GM12864 (cell line): Measurements from ENCODE around the gene GPR152.
"Not testable (repeated sequence)": the region's sequence is repeated elsewhere in the genome, so short reads cannot be mapped to it uniquely, and the experiment has no call there.

Source experiments
- DNase-seq: peaks from one replicate; pipeline ENCODE4 v3.0.0-alpha.2; 2011; ENCODE audit warnings: low read depth
- H3K4me3 ChIP-seq: 2 replicates; pipeline ENCODE4 v1.5.1; 2011; ENCODE audit warnings: mild to moderate bottlenecking, low read depth, low read length, control low read depth
- TF ChIP-seq, protein P1 (sequence below): IDR thresholded peaks from 2 replicates; pipeline ENCODE4 v1.5.1; 2011; ENCODE audit warnings: low read depth, mild to moderate bottlenecking, moderate library complexity, low read length, control low read depth, inconsistent platforms; ENCODE audit errors: missing control alignments

The GPR152 gene

DNA sequence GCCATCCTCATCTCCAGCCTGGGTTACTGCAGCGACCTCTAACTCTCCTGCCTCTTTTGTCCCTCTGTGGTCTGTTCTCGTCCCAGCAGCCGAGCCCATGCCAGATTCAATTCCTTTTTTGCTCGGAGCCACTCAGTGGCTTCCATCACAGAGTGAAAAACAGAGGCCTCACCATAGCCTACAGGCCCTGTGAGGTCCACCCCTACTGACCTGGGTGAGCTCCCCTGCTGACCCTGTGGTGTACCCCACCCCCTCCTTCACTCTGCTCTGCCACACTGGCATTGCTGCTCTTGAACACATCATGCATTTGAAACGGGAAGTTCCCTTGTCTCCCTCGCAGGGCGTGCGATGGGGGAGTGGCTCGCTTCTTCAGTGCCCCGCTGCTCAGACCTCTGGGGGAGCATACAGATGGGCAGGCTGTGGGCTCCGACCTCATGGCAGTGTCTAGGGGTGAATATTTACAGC is 32.4 kb upstream of the GPR152 start:
- peak overlapping the region; percentile 64 for H3K4me3 ChIP-seq
- TF ChIP-seq, protein P1, sequence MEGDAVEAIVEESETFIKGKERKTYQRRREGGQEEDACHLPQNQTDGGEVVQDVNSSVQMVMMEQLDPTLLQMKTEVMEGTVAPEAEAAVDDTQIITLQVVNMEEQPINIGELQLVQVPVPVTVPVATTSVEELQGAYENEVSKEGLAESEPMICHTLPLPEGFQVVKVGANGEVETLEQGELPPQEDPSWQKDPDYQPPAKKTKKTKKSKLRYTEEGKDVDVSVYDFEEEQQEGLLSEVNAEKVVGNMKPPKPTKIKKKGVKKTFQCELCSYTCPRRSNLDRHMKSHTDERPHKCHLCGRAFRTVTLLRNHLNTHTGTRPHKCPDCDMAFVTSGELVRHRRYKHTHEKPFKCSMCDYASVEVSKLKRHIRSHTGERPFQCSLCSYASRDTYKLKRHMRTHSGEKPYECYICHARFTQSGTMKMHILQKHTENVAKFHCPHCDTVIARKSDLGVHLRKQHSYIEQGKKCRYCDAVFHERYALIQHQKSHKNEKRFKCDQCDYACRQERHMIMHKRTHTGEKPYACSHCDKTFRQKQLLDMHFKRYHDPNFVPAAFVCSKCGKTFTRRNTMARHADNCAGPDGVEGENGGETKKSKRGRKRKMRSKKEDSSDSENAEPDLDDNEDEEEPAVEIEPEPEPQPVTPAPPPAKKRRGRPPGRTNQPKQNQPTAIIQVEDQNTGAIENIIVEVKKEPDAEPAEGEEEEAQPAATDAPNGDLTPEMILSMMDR: no peak
- no peak for DNase-seq

DNA sequence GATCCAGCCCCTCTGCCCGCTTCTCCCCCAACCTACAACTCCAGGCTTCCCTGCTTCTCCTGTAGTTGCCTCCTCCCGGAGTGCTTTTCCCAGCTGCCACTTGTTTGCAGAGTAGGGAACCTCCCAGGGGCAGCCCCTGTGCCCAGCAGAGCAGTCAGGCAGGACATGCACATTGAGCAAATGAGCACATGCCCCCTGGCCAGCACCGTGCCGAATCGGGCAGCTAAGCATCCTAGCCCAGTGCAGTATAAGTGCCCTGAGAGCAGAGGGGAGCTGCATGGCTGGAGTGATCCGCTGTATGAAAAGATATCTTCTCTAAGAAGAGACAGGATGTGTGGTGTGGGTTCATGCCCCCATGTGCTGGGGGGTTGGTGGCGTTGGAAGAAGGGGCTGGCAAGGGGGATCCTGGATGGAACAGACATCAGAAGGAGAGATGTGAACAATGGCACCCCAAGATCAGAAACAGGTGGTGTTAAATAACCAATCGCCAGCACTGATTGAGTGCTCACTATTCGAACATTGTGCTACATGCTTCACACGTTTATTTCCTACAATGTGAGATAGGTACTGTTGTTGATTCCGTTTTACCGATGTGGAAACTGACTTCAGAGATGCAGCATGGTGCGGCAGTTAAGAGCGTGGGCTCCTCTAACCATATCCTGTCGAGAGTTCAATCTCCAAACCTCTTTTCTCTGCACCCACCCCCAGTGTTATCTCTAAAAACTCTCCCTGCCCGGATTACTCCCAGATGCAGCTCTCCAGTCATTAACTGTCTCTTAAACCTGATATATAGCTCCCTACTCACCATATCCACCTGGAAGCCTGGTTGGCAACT is 31.5 kb upstream of the GPR152 start:
- DNase-seq: no peak
- TF ChIP-seq, protein P1: no peak
- peak overlapping the region; percentile 64 for H3K4me3 ChIP-seq

DNA sequence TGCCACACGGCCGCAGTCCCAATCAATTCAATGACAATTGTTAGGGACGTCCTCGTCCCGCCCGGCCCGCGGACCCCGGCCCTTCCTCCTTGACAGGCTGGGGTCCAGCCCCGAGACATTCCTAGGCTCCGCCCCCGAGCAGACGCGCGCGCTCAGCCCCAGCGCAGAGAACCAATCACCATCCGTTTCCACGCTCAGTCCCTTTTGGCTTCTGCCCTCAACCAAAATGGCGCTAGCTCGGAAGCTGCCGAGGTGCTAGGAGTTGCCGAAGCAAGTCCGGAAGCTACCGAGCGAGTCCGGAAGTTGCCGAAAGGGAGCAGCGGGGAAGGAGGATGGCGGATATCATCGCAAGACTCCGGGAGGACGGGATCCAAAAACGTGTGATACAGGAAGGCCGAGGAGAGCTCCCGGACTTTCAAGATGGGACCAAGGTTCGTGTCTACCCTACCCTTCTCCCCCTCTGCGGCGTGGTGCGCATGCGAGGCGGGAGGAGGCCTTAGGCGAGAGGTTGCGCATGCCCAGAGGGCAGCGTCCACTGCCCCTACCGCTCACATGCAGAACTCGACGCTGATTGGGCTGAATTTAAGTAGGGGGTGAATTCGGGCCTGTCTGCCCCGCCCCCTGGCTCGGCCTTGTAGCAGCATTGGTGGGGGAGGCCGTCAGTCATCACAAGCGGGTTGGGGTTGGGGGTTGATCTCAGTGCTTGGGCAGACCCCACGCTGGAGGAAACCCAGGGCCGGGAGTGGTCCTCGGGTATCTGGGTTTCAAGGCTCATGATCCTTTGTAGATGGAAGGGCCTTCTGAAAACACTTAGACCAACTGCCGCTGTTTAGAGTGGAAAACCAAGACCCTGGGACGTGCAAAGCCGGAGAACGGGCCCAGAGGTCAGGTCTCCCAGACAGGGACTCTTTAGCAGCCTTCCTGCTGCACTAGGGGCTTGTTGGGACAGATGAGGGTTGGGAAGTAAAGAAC is 30.6 kb upstream of the GPR152 start, which contains the start of gene AIP:
Gene AIP (plus strand): TSS at position 200 of the 972 bp plus-strand sequence. CDS start 133 bp downstream, at position 333.
- peak; percentile 97 for DNase-seq
- TF ChIP-seq, protein P1: no peak
- peak within 1 kb of the TSS; percentile 64 for H3K4me3 ChIP-seq

DNA sequence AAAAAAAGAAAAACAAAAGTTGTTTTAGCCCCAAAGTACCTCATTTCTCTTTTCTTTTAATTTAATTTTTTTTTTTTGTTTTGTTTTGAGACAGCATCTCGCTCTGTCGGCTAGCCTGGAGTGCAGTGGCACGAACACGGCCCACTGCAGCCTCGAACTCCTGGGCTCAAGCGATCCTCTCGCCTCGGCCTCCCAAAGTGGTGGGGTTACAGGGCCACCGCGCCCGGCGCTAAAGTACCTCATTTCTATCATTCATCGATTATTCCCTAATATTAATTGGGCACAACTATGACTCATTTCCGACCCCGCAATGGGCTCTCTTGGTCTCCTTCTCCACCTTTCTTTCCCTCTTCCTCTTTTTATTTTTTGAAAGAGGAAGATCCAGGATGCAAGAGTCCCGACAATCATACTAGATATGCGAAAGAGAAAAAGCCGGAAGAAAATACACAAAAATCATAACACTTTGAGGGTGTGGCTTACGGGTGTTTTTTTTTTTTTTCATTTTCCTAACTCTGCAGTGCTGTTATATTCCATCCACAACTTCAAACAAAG is 29.8 kb upstream of the GPR152 start:
- H3K4me3 ChIP-seq: peak overlapping the region; percentile 64
- no peak for DNase-seq
- TF ChIP-seq, protein P1: no peak

DNA sequence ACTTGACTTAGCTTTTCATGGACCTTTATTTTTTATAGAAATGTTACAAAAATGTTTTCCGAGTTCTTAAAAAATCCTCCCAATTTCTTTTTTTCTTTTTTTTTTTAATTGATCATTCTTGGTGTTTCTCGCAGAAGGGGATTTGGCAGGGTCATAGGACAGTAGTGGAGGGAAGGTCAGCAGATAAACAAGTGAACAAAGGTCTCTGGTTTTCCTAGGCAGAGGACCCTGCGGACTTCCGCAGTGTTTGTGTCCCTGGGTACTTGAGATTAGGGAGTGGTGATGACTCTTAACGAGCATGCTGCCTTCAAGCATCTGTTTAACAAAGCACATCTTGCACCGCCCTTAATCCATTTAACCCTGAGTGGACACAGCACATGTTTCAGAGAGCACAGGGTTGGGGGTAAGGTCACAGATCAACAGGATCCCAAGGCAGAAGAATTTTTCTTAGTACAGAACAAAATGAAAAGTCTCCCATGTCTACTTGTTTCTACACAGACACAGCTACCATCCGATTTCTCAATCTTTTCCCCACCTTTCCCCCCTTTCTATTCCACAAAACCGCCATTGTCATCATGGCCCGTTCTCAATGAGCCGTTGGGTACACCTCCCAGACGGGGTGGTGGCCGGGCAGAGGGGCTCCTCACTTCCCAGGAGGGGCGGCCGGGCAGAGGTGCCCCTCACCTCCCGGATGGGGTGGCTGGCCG is 25.0 kb upstream of the GPR152 start:
- not testable (repeated sequence) for DNase-seq, H3K4me3 ChIP-seq

DNA sequence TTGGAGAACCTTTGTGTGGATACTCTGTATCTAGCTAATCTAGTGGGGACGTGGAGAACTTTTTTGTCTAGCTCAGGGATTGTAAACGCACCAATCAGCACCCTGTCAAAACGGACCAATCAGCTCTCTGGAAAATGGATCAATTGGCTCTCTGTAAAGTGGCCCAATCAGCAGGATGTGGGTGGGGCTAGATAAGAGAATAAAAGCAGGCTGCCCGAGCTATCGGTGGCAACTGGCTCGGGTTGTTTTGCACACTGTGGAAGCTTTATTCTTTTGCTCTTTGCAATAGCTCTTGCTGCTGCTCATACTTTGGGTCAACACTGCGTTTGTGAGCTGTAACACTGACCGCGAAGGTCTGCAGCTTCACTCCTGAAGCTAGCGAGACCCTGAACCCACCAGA is 24.2 kb upstream of the GPR152 start:
- not testable (repeated sequence) for H3K4me3 ChIP-seq, DNase-seq

DNA sequence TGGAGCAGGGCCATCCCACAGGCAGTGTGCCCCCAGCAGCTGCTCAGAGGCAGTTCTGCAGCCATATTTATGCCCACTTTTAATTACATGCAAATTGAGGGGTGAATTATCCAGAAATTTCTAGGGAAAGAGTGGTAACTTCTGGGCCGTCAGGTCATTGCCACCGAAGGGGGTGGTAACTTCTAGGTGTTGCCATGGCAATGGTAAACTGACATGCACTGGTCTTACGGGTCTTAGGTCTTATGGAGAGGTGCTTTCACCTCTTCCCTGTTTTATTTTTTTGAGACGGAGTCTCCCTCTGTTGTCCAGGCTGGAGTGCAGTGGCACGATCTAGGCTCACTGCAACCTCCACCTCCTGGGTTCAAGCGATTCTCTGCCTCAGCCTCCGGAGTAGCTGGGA is 20.4 kb upstream of the GPR152 start:
- TF ChIP-seq, protein P1: no peak

More for the DNA sequence above, 20.4 kb upstream of the GPR152 start:
- DNase-seq: no peak
- H3K4me3 ChIP-seq: no peak overlapping the region
